Medulla oblongata (tissue), 1 donor: ENCODE results near the gene SCAF1.

ENCODE experiments used
- DNase-seq: peaks from one replicate; pipeline ENCODE4 v3.0.0-alpha.2; 2015; ENCODE audit errors: extremely low spot score

The SCAF1 gene

DNA sequence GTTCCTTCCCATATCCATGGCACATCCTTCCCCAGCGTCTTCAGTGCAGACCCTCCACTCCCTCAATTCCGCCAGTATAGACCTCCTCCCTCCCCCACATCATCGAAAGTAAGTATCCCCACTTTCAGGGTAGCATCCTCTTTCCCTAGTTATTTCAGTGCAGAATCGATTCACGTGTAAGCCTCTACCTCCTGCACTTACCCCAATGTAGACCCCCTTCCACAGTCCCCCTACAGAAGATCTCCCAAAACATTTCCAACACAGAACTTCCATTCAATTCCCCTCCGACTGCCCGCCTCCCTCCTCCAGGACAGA is 23.0 kb downstream of the SCAF1 start:
- DNase-seq = peak; percentile 10

DNA sequence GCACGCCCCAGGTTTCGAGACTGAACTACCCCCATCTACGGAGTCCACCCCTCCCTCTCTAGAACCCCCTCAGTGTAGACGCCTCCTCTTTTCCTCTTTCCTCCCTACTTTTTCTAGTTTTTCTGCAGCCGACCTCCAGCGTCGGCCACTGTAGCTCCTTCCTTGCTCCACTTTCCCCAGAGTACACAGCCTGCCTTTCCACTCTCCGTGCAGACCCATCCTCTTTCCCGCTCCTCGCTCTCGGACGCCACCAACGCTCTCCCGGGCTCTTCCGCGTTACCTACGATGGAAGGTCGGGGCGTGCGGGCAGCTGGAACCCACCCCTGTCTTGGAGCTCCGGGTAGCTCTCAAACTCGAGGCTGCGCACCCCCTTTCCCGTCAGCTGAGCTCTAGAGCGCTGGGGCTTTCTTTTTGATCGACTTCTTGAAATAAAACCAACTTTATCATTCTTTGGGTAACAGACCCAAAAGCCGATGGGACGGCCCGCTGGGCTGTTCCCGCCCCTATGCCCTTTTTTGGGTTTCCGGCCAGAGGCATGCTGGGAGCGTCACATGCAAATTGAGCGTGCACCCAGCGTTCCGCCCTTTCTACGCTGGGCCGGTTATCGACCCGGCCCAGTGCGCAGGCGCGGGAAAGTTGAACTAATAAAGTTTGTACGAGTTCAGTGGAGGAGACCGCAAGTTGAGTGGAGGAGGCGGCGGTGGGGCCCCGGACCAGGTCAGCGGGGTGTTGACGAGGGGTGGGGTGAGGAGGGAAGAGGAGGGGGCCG is 23.5 kb downstream of the SCAF1 start, which contains the start of the genes BCL2L12 and IRF3:
Gene BCL2L12 (plus strand): TSS at position 583 of the 769 bp plus-strand sequence. CDS start 760 bp downstream, outside the sequence.
Gene IRF3 (minus strand): TSS at position 507 of the 769 bp plus-strand sequence. CDS start 1,019 bp downstream, outside the sequence.
- peak; percentile 97 for DNase-seq

DNA sequence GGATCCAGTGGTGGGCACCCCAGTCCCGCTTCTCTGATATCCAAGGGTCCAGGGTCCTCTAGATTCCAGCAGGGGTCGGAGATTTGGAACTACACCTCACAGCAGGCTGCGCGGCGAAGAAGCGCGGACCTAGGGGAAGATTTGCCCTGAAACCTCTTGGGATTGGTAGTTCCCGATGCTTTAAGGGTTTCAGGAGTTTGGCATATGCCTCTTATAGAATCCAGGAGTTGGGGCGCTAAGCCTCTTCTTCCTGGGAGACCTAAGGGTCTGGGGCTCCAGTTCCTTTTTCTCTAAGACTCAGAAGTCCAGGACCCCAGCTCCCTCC is 24.1 kb downstream of the SCAF1 start:
- DNase-seq = no peak

DNA sequence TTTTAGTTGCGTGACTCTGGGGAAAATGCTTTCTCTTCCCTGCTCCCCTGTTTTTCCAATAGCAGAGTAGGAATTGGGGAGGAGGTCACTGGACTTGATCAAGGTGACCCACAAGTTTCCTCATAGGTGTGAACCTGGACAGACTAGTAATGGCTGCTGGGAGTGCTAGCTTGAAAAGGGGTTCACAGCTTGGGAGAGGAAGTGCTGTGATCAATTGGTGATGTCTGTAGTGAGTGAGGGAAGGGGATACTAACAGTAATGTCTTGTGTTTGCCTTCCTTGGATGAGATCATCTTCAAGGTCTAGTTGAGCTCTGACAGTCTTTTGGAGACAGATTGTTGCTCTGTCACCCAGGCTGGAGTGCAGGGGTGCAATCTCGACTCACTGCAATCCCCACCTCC is 25.5 kb downstream of the SCAF1 start:
- DNase-seq = no peak

DNA sequence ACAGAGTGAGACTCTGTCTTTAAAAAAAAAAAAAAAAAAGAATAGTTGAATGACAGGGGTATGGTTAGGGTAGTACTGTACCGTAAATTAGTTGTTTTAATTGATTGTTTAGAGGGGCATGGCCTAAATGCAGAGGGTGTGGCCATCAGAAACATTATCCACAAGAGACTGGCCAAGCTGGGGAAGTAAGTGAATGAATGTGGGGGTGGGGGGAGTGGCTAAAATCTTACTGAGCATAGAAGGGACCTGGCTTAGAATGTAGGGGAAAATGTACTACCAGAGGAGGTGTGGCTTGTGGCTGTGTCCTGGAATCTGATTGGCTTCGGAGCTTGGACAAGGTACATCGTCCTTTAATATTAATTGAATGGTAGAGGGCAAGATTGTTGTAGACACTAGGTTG is 27.5 kb downstream of the SCAF1 start:
- no peak for DNase-seq

DNA sequence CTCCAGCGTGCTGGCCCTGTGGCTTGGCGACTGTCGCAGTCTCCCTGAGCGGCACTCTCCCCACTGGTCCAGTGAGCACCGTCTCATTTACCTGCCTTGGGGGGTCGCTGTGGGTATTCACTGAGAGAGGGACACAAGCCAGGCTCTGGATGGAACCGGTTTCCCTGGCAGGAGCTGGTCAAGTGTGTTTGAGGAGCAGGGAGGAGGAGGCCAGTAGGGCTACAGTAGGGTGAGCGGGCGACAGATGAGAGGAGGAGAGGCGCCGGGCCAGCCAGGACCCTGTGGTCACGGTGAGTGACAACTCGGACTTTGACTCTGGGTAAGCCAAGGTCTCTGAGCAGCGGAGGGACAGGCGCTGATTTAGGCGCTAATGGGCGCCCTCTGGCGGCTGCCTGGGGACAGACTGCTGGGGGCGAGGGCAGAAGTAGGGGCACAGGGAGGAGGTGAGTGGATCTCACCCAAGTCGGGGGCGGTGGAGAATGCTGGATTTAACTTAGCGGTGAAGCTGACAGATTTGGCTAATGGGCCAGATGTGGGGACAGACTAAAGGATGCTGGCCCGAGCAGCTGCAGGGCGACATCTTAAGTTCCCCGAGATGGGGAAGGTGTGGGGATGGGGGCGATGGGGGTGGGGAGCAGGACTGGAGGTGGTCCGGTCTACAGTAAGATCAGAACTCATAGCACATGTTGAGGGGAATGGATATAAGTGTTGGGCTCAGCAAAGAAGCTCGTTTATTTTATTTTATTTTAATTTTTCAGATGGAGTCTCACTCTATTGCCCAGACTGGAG is 30.3 kb downstream of the SCAF1 start:
- peak; percentile 80 for DNase-seq

DNA sequence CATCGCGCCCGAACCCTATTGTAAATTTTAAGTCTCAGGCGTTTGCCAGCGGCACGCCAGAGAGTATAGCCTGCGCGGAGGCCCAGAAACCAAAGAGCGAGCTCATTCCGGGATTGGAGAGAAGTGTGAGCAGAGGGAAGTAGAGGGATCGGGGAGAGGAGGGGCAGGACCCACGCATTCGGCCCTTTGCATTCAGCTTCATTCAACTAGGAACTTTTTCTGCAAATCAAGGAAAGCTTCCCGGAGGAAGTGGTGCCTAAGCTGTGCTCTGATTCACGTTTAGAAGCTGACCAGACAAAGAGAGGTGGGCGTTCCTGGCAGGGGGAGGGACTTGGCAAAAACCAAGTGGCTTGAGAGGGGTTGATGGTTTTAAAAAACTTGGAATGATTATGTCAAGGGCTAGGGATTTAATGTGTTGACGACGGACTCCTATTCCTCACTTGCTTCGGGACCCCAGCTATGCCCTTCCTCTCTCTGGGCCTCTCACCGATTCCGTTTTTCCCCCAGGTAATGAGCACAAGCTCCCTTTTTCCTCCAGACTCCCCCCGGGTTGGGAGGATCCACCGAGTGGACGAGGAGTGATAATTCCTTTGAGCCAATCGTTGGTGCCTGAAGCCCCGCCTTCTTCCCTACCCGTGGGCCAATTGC is 34.3 kb downstream of the SCAF1 start:
- no peak for DNase-seq

DNA sequence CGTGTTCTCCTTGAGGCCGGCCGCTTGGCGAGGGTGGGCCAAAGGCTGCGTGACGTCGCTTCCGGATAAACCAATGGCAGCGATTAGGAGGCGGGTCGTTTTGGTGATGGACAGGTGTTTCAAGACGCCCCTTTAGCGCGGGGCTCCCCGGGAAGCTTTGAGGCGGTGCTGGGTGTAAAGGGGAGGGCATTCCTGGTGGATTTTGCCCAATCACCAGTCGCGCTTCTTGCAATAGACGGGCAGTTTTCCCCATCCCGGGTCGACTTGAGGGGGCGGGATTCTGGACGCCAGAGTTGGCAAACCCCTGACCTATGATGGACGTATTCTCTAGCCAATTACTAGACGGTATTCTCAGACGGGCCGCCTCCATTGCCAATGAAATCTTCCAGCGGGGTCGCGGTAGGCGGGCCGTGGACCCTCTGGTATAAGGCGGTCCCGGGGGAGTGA is 34.8 kb downstream of the SCAF1 start:
- DNase-seq = peak; percentile 100

DNA sequence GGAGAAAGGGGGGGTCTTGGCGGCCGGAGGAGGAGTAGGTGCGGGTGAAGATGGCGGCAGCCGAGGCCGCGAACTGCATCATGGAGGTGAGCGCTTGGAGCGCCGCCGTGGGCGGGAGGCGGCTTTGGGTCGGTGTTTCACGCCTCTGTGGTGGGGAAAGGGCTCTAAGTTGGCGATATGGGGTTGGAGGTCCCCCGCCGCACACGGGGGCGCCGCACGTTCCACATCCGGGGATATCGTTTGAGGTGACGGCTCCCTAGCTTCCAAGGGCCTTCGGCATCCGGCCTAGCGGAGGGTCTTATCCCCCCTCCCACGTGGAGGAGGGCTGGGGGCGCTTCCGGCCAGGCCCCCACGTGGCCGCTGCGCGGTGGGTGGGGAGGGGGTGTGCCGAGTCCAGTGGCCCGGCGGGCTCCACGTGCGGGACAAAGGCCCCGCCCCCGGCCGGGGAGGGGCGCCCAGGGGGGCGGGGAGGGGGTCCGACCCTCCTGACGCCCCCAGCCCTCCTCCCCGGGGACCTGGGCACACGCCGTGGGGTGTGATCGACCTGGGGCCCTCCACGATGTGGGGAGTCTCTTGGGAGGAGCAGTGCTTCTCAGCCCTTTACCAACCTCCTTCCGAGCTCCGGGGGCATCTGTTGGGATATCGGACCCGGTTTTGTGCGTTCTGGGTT is 35.4 kb downstream of the SCAF1 start, which contains the start of gene PRMT1:
Gene PRMT1 (plus strand): TSS at position 41 of the 670 bp plus-strand sequence. CDS start 10 bp downstream, at position 51.
- DNase-seq = peak; percentile 45

DNA sequence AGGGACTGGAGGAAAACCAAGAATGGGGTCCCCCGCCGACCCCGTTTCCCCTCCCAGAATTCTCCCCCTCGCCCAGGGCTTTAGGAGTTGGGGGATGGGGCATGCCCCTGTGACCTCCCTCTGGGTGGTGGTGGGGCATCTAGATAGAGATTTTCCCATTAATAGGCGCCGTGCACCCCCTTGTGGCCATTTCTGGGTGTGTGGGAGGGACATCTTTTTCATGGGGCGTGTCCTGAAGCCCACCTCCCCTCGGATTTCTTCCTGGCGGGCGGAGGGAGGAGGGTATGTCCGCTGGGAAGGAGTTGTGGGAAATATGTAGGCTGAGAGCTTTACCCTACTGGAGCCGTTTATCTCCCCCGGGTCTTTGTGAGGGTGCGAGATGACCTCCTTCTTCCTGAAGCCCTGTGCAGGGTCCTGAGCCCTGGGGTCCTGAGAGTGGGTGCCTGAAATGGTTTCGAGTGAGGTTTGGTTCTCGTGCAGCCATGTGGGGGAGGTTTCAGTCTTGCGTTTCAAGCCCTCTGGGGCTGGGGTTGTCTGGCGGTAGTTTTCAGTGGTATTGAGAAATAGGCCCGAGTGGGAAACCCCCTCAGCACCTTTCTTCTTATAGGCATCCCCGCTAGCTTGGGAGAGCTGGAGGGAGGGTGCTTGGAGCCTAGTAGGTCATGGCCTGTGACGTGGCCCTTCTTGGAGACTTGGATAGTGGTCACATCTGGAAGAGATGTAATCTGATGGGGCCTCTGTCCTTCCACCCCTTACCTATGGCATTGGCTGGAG is 36.1 kb downstream of the SCAF1 start:
- DNase-seq = peak; percentile 76

DNA sequence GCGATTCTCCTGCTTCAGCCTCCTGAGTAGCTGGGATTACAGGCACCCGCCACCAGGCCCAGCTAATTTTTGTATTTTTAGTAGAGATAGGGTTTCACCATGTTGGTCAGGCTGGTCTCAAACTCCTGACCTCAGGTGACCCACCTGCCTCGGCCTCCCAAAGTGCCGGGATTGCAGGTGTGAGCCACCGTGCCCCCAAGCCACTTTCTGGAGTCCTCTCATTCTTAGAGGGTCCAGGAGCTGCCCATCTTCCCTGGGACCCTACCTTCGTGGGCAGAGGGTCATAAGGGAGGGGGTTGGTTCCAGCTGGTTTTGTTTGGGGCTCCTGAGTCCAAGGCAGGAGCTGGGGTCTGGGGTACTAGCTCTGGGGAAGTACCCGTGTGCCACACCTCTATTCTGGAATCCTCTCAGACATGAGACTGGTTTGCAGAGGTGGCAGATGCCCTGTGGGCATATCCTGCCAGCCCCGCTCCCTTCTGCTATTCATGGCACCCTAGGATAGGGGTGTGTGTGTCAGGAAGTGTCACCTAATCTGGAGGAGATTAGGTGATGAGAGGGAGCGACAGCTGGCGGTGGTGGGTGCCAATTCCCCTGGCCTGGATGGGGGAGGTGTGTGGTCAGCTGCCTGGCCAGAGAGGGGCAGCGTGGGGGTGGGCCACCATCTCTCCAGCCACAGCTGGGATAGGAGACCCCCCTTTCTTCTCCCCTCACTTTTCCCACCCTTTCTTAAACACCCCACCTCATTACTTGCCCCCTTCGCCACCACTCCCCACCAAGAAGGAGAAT is 37.2 kb downstream of the SCAF1 start:
- no peak for DNase-seq

DNA sequence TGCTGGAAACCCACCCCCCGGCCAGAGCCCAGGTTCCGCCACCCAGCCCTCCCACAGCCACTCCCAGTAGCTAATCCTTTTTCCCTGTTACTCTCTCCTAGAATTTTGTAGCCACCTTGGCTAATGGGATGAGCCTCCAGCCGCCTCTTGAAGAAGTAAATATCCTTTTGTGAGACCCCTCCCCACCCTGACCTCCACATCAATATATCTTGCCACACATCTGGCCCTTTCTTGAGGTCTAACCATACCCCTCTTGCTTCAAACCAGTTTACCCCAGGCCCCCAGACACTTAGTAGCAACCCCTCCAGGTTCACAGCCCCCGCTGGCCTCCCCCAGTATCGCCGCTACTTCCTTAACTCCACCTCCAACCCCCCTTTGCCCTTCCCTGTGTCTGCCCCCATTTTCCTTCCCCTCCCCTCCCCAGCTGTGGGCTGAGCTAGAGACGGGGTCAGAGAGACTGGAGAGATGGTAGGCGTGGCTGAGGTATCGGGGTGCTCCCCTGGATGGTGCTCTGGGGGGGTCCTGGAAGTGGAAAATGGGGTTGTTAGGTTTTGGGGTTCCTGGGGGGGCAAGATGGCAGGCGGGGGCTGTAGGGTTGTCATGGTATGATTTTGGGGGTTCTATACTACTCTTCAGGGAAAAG is 37.9 kb downstream of the SCAF1 start:
- DNase-seq = no peak

DNA sequence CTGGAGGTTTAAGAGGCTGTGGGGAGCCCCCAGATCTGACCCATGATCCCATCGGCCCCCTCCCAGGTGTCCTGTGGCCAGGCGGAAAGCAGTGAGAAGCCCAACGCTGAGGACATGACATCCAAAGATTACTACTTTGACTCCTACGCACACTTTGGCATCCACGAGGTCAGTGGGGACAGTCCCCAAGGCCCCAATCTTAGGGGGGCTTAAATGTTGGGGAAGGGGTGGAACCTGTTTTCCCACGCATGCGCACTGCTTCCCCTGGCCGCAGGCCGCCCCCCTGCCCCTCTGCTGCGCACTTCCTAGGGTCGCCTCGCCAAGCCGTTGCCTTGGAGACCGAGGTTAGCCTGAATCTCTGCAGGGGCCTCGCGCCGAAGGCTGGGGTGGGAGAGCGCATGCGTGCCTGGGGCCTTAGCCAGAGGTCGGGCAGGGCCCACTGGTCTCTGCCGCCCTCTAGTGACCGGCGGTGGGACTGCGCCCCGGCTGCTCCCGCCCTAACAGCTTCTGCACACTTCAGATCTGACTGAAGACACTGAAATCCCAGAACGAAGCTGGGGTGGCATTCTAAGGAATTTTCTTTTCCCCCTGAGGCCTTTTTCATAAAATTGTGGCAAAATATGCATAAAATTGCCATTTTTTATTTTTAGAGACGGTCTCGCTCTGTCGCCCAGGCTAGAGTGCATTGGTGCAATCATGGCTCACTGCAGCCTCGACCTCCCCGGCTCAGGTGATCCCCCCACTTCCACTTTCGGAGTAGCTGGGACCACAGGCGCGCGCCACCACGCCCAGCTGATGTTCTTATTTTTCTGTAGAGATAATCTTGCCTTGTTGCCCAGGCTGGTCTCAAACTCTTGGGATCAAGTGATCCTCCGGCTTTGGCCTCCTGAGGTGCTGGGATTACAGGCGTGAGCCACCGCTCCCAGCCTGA is 38.7 kb downstream of the SCAF1 start:
- peak; percentile 86 for DNase-seq

DNA sequence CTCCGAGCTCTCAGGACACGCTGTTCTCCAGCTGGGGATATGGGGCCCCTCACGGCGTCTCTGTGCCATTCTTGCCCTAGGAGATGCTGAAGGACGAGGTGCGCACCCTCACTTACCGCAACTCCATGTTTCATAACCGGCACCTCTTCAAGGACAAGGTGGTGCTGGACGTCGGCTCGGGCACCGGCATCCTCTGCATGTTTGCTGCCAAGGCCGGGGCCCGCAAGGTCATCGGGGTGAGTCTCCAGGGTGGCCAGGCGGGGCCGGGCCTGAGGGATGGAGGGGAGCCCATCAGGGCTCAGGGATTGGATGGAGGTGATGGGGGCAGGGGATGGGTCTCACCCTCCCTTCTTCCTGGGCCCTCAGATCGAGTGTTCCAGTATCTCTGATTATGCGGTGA is 39.8 kb downstream of the SCAF1 start:
- DNase-seq = no peak

DNA sequence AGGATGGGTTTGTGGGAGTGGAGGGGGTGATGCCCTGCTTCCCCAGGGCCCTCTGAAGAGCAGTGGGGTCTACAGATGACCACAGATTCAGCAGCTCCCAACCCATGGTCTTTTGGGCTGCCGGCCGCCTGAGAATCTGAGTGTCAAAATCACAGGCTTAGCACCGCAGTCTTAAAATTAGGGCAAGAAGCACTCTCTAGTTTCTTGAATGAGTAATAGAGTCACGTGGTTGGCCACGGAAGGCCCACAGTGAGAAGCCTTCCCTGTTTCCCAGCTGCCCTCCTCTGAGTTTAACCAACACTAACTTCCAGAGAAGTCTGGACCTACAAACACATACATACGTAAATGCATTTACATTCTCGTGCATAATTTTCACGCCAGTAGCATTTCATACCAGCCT is 40.3 kb downstream of the SCAF1 start:
- no peak for DNase-seq

DNA sequence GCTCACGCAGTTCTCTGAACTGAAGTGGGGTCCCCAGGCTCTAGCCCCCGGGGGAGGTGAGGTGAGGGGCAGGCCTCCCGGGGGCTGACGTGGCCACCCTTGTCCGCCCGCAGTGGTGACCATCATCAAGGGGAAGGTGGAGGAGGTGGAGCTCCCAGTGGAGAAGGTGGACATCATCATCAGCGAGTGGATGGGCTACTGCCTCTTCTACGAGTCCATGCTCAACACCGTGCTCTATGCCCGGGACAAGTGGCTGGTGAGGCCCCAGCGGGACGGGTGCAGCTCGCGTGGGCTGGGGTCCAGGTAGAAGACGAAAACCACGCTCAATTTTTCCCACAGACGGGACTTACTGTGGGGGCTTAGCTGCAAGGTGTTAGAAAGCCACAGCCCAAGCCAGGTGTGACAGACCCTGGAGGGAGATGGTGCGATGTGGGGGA is 41.8 kb downstream of the SCAF1 start:
- DNase-seq = no peak

DNA sequence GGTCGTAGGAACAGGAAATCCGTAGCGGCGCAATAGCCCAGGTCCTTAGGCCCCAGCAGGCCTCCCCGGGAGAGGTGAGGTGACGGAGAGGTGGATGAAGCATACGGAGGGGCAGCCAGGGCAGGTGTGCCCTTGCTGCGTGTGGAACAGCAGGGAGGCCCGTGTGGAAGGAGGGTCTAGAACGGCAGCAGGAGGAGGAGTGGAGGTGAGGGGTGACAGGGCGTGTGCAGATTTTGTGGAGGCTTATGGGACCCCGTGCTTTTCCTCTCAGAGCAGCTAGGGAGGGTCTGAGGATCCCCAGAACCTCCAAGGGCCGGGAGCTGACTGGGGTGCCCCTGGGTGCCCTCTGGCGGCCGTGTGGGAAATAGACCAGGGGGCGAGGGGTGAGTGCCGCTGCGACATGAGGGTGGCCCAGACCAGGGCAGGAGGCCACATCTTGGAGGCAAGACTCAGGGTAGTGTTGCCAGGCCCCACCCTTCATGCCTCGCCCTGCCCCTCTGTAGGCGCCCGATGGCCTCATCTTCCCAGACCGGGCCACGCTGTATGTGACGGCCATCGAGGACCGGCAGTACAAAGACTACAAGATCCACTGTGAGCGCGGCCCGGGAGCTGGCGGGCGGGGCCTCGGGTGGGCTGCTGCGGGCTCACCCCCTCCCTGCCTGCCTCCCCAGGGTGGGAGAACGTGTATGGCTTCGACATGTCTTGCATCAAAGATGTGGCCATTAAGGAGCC is 42.4 kb downstream of the SCAF1 start:
- DNase-seq = no peak

DNA sequence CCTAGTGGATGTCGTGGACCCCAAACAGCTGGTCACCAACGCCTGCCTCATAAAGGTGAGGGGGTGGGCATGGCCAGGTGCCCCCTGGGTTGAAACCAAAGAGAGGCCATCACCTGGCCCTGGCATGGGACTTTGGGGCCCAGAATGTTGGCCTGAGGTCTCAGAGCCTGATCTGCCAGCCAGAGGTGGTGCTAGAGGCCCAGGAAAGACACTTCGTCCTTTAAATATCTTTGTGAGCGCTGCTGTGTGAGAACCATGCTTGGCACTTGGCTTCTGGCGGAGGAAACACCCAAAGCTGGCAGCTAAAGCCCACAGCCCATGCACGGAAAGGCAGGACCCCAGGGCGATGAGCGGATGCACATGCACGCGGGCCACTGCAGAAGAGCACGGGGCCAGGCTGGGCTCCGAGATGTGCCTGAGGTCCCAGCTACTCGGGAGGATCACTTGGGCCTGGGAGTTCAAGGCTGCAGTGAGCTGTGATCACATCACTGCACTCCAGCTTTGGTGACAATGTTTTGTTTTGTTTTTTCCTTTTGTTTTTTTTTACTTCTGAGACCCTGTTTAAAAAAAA is 43.1 kb downstream of the SCAF1 start:
- DNase-seq = no peak
